ENCODE measurements around the gene MLH1.
A peak's percentile ranks its signal among the peaks of the same experiment; 100 is the strongest.
"Not testable (repeated sequence)": the region's sequence is repeated elsewhere in the genome, so short reads cannot be mapped to it uniquely, and the experiment has no call there.

The MLH1 gene

DNA sequence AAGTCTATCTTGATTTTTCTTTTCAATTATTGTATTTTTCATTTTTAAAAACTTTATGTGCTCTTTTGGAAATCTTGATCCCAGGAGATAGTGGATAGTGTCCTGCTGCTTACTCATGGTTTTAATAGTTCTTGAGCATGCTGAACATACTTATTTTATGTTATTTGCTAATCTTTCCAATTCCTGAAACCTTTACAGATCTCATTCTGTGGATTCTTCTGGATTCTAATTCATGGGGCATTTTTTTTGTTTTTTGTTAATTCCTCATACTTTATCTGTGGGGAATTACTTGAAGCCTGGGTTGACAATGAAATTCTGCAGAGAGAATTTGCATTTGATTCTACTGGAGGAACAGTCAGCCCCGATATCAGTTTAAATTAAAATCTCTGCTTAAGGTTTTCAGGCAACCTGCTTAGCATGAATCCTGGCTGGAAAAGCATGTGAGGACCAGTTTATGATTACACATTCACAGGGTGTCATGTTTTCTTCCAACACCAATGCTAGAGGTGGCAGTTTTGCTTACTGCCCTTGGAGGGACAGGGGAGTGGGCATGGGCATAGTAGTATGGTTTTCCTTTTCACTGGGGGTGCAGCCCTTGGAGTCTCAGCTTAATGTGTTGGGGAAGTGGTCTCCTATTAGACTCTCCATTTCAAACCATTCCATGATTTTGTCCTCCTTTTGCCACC, 46.0 kb downstream of the MLH1 start:
- no peak for DNase-seq (ENCODE audit: low spot score)

DNA sequence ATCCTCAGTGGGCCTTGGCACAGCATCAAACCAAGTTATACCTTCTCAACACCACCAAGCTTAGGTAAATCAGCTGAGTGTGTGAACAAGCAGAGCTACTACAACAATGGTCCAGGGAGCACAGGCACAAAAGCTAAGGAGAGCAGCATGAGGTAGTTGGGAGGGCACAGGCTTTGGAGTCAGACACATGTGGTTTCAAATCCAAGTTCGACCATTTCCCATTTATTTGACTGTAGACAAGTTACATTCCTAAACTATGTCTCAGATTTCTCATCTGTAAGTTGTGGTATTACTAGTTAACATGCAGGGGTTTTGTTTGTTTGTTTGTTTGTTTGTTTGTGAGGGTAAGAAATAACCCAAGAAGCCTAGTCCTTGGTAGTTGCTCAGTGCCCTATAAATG, 46.9 kb downstream of the MLH1 start:
- DNase-seq (ENCODE audit: low spot score), result no peak

DNA sequence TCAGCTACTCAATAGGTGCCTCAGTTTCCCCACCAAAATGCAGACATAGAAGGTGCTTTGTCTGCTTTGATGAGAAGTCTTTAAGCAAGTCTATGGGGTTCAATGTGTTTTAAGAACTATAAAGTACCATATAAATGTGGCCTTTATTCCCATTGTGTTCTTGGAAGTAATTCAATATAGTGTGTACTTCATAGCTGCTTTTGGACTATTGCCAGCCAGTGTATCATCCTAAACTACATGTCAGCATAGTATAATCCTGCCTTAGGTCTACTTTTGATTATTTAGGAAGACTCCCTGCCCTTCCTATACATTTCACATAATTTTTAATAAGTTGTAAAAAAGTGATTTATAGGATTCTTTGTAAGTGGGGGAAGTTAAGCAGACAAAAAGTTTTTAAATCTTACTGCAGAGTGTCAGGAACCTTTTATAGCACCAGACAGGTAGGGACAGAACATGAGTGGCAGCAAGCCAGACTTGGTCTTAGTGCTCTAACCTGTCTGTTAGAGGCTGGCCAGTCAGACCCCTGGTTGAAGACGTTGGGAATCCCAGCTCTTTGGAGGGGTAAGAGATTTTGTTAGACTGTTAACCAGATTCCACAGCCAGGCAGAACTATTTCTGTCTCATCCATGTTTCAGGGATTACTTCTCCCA, 48.4 kb downstream of the MLH1 start:
- DNase-seq (ENCODE audit: low spot score), result no peak

DNA sequence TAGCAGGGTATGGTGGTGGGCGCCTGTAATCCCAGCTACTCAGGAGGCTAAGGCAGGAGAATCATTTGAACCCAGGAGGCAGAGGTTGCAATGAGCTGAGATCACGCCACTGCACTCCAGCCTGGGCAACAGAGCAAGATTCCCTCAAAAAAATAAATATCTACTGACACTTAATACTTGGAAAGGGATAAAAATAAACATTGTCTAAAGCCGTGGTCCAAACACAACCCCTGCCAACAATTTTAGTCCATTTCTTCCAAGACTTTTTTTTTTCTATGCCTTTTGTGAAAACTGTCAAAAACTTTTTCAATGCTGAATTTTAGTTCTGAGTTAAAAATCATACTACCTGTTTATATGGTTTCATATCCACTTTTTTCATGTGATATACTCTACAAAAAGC, 49.4 kb downstream of the MLH1 start:
- not testable (repeated sequence) for DNase-seq (ENCODE audit: low spot score)

DNA sequence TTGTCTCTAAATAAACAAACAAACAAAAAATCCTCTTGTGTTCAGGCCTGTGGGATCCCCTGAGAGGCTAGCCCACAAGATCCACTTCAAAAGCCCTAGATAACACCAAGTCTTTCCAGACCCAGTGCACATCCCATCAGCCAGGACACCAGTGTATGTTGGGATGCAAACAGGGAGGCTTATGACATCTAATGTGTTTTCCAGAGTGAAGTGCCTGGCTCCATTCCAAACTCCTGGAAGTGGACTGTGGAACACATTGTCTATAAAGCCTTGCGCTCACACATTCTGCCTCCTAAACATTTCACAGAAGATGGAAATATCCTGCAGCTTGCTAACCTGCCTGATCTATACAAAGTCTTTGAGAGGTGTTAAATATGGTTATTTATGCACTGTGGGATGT, 57.0 kb downstream of the MLH1 start:
- DNase-seq (ENCODE audit: low spot score), result no peak

DNA sequence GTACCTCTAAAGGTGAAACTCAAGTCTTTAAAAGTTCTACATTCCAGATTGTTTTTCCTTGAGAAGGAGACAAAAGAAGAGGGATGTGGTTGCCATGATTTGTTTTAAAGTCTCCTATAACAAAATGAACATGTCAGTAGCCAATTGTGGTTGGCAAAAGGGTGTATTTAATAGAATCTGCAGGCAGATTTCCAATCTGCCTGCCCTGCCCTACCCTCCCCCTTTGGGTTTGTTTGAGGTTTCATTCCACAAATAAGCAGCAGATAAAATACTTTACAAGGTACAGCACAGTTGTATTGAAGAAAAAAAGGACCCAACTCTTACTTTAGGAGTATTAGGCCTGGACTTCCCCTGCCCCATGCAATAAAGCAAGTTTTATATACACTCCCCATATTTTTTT, 59.5 kb downstream of the MLH1 start:
- no peak for DNase-seq (ENCODE audit: low spot score)

DNA sequence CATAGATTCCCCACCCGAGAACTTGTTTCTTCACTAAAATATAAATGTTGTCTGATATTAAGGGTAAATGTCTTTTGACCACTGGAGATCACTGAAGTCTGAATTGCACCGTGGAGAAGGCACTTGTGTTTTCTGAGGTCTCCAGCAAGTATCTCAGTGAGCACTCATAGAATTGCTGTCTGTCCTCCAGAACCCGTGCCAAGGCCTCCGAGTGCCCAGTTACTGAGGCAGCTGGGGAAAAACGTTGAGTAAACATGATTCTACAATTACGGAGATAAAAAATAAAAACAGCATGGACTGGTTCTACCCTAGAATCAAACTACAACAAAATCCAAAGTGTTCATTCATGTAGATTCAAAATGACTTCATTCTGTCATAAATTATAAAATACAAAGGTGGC, 60.0 kb downstream of the MLH1 start:
- DNase-seq (ENCODE audit: low spot score), result no peak

DNA sequence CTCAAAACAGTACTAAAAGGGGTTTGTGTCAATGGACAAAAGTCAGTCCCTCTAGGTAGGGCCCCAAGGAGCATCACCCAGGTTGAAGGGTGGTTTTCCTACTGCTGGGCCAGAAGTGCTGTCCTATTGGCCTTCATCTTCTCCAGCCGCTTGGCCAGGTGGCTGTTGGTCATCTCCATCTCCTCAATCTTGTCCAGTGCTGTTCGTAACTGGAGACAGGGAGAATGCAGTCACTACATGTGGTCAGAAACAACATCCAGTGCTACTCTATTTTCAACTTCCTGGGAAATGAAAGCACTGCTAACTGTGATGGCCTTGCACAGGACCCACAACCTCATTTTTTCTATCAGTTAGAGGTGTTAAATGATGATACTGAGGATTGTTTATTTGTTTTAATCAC, 60.4 kb downstream of the MLH1 start:
- DNase-seq (ENCODE audit: low spot score), result no peak

DNA sequence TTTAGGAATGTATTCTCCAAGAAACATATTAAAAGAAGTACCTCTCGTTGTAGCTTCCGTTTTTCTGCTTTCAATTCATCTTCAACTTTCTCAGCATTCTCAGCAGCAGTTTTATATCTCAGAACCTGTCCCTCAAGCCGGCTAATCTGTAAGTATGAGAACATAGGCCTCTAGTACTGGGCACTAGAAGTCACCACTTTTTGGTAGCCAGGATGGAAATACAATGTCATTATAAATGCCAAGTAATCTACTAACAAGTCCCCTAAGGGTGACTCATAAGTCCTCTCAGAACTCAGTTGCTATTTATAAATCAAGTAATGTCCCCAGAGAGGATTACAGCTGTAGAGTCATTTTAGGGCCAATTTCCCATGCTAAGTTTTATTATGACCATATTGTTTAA, 61.1 kb downstream of the MLH1 start:
- DNase-seq (ENCODE audit: low spot score), result peak; percentile 14

DNA sequence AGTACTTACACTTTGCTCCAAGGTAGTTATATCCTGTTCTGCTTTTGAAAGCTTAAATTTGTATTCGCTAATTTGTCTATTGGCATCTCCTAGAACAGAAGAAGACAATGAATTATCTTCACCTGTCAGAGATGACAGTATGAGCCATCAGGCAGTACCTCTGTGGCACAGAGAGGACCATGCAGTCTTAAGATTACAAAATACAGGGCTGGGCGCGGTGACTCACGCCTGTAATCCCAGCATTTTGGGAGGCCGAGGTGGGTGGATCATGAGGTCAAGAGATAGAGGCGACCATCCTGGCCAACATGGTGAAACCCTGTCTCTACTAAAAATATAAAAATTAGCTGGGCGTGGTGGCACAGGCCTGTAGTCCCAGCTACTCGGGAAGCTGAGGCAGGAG, 61.8 kb downstream of the MLH1 start:
- not testable (repeated sequence) for DNase-seq (ENCODE audit: low spot score)

DNA sequence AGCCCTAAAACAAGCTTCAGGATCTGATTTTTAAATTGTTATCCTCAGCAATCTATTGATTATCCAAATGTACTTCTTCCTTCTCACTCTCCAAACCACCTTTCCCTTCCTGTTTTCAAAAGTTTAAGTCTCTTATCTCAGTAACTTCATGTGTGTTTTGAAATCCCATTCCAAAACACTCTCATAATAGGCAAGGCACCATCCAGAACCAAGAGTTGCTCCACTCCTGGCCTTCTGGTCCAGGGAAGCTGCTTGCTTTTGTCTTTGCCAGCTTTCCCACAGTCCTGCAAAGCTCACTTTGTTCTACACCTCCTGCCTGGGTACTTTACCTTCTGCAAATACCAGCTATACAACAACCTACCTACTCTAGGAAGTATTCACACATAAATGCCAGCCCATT, 63.5 kb downstream of the MLH1 start:
- no peak for DNase-seq (ENCODE audit: low spot score)

DNA sequence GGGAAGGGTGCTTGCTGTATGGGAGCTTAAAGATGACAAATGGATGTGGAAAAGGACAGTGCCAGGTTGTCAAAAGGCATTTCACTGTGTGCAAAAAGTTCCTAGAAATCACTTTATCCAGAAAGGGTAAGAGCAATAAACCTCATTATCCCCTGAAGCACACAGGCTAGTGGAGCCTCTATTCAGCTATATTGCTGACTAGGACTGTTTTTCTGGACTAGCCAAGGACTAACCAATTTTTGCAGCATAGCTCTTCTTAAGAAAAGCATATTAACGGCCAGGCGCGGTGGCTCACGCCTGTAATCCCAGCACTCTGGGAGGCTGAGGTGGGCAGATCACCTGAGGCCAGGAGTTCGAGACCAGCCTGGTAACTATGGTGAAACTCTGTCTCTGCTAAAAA, 64.8 kb downstream of the MLH1 start:
- DNase-seq (ENCODE audit: low spot score), result no peak

DNA sequence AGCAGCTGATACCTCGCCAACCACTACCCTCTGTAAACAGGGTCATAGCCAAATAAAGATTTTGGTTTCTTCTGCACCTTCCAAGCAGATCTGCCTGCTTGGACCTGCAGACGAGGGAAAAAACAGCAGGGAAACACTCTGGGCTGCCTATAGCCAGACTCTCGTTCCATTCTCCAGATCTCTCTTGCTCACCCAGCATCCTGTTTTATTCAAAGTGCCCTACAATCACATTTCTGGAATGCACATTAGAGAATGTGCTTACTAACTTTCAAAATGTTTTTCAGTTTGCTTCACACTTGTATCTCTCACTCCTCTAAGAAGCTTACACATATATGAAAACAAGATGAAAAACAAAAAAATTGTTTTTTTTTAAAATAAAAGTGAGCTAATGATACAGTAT, 71.4 kb downstream of the MLH1 start:
- DNase-seq (ENCODE audit: low spot score), result no peak

DNA sequence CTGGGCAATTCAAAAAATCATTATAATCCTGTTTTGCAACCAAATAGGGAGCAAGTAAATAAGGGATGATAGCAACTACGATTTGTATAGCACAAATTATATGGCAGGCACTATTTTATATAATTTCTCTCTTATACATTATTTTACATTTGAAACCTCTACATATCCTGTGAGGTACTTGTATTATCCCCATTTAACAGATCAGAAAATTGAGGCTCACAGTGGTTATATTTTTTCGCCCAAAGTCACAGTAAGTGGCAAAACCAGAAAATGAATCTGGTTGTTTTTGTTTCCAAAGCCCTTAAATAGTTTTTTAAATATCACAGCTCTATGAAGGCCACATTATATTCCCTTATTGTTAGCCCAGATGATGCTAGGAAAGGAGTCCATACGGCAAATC, 74.3 kb downstream of the MLH1 start:
- no peak for DNase-seq (ENCODE audit: low spot score)

DNA sequence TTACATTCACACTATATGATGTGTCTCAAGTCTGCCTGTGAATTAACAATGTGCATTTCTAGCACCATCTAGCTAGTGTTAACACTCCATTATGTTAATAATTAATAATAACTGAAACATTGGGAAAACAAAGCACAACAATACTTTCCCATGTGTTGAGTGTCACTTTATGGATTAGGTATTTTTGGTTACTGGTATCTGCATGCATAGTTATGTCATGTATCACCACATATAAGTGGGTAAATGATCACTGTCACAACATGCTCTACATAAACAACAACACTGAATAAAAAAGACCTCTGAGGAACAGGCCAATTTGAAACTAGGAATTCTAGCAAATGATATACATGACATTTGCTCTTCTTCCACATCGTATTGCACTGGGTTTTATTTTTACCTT, 74.7 kb downstream of the MLH1 start:
- DNase-seq (ENCODE audit: low spot score), result peak; percentile 55

DNA sequence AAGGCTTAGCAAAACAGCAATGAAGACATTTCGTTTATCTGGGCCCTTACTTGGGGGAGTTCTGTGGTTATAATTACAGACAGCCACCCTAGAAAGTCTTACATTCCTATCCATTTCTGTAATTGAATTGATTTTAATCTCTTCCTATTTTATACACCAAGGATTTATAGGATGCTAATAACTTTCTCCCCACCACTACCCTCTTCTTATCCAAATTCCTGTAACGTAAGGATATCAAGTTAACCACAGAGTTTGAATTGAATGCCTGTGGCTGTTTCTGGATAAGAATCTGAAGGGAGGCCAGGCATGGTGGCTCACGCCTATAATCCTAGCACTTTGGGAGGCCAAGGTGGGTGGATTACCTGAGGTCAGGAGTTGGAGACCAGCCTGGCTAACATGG, 78.6 kb downstream of the MLH1 start:
- no peak for DNase-seq (ENCODE audit: low spot score)

DNA sequence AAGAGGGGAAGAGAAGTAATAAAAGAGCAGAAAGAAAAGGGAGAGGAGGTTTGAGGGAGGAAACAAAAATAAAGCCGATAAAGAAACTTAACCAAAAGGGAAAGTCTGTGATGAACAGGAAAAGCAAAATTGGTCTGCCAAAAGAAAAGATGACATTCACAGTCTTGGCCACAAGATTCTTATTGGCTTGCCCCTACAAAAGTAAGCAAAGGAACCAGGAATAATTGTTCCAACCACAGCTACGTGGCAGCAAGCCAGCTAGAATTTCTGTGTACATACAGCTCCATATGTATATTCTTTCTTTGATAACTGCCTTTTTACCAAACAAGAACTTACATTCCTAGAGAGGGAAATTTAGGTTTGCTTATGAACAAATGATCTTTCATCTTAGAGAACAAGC, 79.6 kb downstream of the MLH1 start:
- DNase-seq (ENCODE audit: low spot score), result no peak

DNA sequence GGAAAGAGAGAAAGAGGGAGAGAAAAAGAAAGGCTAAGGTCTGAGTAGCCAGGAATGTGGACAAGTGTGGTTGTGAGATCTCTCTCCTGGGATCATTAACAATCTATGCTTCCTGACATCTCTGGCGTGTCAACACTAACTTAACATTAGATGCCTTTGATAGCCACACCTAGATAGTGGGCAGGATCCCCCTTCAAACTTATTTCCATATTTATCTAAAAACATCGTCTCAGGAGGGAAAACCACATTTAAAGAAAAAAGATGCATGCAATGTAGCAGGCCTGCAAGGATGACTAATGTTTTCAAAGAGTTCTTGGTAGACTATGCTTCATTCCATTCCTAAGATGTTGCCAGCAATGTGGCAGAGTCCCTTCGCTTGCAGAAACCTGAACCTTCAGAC, 80.9 kb downstream of the MLH1 start:
- no peak for DNase-seq (ENCODE audit: low spot score)

DNA sequence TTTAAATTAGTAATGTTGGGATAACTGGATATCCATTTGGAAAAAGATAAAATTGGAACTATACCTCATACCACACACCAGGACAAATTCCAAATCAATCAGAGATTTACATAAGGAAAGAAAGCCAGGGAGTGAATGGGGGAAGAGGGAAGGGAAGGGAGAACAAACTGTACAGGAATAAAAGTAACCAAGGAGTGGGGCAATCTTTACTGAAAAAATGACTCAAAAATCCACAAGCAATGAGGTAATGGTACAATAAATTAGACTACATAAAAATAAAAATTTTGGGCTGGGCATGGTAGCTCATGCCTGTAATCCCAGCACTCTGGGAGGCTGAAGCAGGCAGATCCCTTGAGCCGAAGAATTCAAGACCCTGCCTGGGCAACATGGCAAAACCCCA, 82.6 kb downstream of the MLH1 start:
- DNase-seq (ENCODE audit: low spot score), result no peak

DNA sequence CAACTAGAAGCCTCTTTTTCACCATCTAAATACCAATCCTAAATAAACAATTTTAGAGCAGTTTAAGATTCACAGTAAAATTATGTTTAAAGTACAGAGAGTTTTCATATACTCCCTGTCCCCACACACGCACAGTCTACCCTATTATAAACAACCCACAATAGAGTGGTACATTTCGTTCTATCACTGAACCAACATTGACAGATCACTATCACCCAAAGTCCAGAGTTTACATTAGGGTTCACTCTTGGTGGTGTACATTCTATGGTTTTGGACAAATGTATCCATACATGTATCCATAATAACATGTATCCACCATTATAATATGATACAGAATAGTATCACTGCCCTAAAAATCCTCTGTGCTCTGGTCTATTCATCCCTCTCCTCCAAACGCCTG, 89.0 kb downstream of the MLH1 start:
- no peak for DNase-seq (ENCODE audit: low spot score)

DNA sequence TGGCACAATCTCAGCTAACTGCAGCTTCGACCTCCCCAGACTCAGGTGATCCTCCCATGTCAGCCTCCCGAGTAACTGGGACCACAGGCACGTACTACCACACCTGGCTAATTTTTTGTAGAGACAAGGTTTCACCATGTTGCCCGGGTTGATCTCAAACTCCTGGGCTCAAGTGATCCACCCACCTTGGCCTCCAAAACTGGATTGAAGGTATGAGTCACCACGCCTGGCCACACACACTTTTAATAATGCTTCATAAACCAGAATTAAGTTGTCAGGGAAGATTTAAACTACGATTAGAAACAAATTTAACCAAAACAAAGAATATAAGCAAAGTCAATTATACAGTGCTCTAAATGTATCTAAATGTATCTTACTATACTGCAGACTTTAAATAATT, 93.6 kb downstream of the MLH1 start:
- no peak for DNase-seq (ENCODE audit: low spot score)

DNA sequence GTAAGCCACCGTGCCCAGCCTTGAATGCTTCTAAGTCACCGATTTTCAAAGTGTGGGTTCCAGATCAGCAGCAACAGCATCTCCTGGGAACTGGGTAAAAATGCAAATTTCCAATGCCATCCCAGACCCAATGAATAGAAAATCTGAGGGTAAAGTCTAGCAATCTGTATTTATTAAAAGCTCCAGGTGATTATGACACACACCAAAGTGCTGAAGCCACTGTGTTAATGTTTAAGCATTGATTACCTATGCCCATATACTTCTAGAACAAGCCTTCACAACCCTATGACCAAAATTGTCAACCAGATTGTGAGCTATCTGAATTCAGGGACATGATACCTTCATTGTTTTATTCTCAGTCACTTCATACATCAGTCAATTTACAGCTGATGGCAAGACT, 94.6 kb downstream of the MLH1 start:
- no peak for DNase-seq (ENCODE audit: low spot score)

DNA sequence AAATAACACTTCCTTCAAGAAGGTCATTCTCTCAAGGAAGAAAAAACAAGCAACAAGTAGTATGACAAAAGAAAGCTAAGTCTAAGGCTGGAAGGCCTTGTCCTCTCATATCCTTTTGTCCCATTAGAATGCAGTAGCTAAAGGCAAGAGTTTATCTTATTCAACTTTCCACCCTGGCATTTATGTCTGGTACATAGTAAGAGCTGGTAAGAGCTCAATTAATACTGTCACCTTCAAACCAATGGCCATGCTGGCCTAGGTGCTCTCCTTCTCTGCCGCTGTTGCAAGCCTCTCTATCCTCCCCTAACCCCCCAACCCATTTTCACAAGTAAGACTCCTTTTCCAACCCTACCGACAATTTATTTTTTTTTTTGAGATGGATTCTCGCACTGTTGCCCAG, 99.2 kb downstream of the MLH1 start:
- no peak for DNase-seq (ENCODE audit: low spot score)

DNA sequence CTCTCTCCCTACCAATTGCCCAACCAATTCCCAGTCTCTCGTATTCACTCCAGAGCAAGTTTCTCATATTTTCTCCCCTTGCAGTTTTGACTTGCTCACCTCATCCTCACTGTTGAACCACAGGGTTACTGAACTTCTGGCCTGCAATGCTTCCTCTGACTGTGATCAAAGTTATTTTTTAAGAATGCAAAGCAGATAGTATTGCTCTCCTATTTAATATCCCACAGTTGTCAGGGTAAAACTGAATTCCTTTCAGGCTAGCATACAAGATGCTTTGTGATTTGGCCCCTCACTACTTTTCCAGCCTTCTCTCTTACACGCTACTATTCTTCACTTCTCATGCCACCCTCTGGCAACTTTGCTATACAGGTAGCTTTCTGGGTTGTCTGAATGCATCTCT, 100.2 kb downstream of the MLH1 start:
- peak; percentile 5 for DNase-seq (ENCODE audit: low spot score)

Data from kidney tubule cell (primary cell).